Choroid plexus epithelial cell (primary cell): Measurements from ENCODE around the gene METAP1.
"Not testable (repeated sequence)": the region's sequence is repeated elsewhere in the genome, so short reads cannot be mapped to it uniquely, and the experiment has no call there.

Source experiments
- DNase-seq: peaks from one replicate; pipeline ENCODE4 v3.0.0-alpha.2; 2010; ENCODE audit warnings: low read depth
- H3K4me3 ChIP-seq: 2 replicates; pipeline ENCODE4 v1.5.1; 2011; ENCODE audit warnings: low read depth, mild to moderate bottlenecking, control low read depth, low read length, moderate library complexity
- CTCF ChIP-seq: conservative IDR thresholded peaks from 2 replicates; pipeline ENCODE4 v1.5.1; 2011; ENCODE audit warnings: low read depth, mild to moderate bottlenecking, control low read depth, inconsistent platforms, low read length, moderate library complexity

The METAP1 gene

GRCh38 chr4:98977557-98977956 is 18.0 kb upstream of the METAP1 start:
- no peak overlapping the region for H3K4me3 ChIP-seq
- no peak for TF ChIP-seq CTCF
- DNase-seq, result no peak

- no peak for DNase-seq
- no peak overlapping the region for H3K4me3 ChIP-seq
- no peak for TF ChIP-seq CTCF
Observed at GRCh38 chr4:98987720-98988119, 7.8 kb upstream of the METAP1 start.

GRCh38 chr4:98992835-98993234 is 2.7 kb upstream of the METAP1 start:
- DNase-seq, H3K4me3 ChIP-seq: not testable (repeated sequence)

DNA sequence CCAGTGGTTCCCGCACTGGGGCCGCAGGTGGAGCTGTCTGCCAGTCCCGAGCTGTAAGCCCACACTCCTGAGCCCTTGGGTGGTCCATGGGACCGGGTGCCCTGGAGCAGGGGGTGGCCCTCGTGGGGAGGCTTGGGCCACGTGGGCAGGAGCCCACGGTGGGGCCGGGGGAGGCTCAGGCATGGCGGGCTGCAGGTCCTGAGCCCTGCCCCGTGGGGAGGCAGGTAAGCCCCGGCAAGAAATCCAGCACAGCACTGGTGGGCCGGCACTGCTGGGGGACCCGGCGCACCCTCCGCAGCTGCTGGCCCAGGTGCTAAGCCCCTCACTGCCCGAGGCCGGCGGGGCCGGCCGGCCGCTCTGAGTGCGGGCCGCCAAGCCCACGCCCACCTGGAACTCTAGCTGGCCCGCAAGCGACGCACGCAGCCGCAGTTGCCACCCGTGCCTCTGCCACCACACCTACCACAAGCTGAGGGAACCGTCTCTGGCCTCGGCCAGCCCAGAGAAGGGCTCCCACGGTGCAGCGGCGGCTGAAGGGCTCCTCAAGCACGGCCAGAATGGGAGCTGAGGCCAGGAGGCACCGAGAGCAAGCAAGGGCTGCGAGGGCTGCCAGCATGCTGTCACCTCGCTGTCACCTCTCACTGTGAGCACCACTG is 2.0 kb upstream of the METAP1 start:
- H3K4me3 ChIP-seq, result no peak overlapping the region
- DNase-seq, result no peak
- TF ChIP-seq CTCF, result no peak

DNA sequence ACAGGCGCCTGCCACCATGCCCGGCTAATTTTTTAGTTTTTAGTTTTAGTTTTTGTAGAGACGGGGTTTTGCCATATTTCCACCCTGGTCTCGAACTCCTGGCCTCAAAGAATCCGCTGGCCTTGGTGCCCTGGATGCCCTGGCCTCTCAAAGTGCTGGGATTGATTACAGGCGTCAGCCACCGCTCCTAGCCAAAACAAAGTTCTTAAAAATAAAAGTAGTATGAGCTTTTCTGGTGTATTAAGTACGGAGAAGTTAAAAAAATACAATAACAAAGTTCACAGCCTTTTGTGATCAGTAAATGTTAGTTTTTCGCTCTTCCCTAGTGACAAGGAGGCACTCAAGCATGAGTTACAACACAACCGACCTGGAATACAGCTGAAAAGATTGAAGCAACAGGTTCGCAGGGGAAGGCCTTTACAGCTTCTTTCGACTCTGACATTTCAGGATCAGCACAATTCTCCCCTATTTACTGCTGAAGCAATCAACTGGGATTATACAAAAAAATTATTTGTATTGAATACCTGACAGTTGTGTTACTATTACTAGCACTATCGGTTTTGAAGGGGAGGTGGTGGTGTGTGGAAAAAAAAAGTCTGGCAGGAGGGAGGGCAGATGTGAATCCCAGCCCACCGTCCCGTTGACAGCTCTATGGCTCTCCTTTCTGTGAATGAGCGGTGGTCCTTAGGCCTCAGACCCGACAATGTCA is 893 bp upstream of the METAP1 start:
- peak; percentile 44 for DNase-seq
- no peak for TF ChIP-seq CTCF
- peak overlapping the region; percentile 63 for H3K4me3 ChIP-seq

DNA sequence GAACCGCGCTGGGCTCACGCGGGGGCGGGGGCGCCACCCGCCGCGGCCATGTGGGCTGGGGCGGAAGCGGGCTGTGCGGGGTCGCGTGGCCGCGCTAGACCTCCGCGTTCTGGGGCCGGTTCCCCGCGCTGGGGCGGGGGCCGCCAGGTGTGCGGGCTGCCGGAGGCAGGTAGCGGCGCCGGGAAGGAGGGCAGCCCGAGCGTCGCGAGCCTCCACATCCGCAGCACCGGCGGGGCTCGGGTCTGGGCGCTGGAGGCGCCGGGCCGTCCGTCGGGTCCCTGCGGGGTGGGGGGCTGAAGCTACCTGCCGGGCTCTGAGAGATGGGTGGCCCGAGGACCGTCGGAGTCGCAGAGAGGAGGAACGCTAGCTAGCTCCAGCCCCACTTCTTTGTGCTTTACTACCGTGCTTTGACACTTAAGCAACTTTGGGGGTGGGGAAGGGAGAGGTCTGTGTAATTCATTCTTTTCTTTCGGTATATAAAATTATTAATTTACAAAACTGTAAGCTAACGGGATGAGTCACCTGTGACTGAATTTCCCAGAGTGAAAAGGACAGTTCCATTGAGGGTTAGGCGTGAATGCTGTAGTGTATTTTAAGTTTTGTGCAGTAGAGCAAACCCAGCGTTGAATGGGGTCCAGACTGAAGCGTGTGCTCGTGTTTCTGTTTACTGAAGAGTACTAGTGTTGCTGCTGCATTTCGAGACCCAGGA is 689 bp downstream of the METAP1 start:
- H3K4me3 ChIP-seq, result peak overlapping the region; percentile 99
- DNase-seq, result peak; percentile 41
- no peak for TF ChIP-seq CTCF

DNA sequence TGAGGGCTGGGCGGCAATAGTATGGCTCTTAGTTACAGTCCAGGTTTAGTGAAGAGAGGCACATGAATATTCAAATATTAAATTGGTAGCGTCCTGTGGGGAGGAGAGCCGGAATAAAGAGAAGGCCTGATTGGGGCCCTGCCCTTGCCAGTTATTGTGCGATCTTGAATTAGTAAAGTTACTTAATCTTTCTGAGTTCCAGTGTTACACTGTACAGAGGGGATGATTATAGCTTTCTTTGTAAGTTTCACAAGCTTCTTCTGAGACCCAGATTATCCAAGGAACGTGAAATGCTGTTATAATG is 1.2 kb downstream of the METAP1 start:
- DNase-seq, result no peak
- H3K4me3 ChIP-seq, result peak overlapping the region; percentile 99
- TF ChIP-seq CTCF, result no peak
